HCT116 (cell line): ENCODE results near the gene TSSK2.

ENCODE experiments used
- CEBPB ChIP-seq: IDR thresholded peaks from 2 replicates; pipeline ENCODE4 v1.6.1; 2012; ENCODE audit warnings: low read depth
- CTCF ChIP-seq, 3 experiments: fragments of 200-600 bp in 1 of 3; sonication (generic) in 1 of 3; IDR thresholded peaks in 2 of 3; conservative IDR thresholded peaks in 1 of 3; 2 replicates each; pipeline ENCODE4 v1.5.1; 2012 to 2017; ENCODE audit warnings: low read depth in 2 of 3, low read length in 2 of 3, antibody characterized with exemption in 1 of 3, borderline replicate concordance in 1 of 3, control low read depth in 1 of 3, mild to moderate bottlenecking in 1 of 3, mixed read lengths in 1 of 3, mixed run types in 1 of 3, moderate library complexity in 1 of 3; ENCODE audit not compliant: insufficient read depth in 1 of 3
- EGR1 ChIP-seq: IDR thresholded peaks from 2 replicates; pipeline ENCODE4 v1.6.1; 2012; ENCODE audit warnings: low read depth
- EZH2 ChIP-seq: fragments of 200-600 bp; sonication (generic); IDR thresholded peaks from 2 replicates; pipeline ENCODE4 v1.6.1; 2017; ENCODE audit warnings: antibody characterized with exemption, mixed run types
- EZH2phosphoT487 ChIP-seq: fragments of 200-600 bp; IDR thresholded peaks from 2 replicates; pipeline ENCODE4 v1.6.1; 2018; ENCODE audit warnings: antibody characterized with exemption, borderline replicate concordance
- POLR2A ChIP-seq: IDR thresholded peaks from 2 replicates; pipeline ENCODE4 v1.7.0; 2011; ENCODE audit warnings: borderline replicate concordance; ENCODE audit not compliant: insufficient read depth, insufficient read length; ENCODE audit errors: extremely low read depth

DNA sequence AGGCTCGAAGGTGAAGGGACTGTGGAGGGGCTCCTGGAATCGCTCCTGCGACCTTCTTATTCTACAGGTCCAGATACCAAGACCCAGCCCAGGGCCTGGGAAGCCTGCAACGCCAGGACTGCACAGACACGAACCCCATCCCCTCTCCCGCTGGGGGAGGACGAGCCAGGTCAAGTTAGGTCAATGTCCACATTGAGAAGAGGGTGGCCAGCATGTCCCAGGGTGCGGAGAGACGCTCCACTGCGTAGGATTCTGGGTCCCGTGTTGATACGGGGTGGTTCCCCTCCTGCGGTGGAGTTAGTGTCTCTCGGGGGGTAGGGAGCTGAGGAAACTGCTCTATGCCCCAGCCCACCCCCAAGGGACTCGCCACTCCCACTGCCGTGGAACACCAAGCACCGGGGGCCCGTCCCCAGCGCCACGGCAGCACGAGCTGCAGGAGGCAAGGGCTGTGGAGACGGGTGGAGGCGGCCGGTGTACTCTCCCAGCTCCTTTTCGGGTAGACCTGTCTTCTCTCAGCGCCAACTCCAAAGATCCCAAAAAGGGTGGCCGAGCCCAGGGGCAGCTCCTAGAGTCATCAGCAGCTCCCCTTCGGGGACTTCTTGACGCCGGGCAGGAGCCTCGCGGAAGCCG, 17.4 kb downstream of the TSSK2 start:
- TF ChIP-seq CTCF (IDR thresholded peaks at IDR 0.05 in 2 of 3, conservative IDR thresholded peaks at IDR 0.05 in 1 of 3; ENCODE audit: borderline replicate concordance in 1 of 3, insufficient read depth in 1 of 3, low read depth in 2 of 3, low read length in 2 of 3) (no peak), EZH2phosphoT487 (no peak), EZH2 (no peak), POLR2A (no peak), EGR1 (no peak), CEBPB (no peak)
